ENCODE measurements around the gene CSNK1G2.

CSNK1G2 gene

DNA sequence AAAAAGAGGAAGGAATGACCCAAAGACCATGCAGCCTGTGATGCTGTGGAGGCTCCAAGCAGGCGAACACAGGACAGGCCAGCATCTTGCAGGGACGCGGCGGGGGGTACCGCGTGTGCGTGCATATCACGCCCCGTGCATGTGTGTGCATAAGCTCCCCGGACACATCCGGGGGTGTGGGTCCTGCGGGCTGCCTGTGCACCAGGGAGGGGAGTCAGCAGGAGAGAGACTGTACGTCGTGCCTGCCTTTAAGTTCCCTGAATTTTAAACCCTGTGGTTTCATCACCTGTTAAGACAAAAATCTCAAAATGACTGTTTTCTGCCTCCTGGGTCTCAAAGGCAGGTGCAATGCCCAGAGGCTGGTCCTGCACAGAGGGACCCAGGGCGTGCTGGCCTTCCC is 19.1 kb upstream of the CSNK1G2 start (continued):
- TF ChIP-seq, protein P1, sequence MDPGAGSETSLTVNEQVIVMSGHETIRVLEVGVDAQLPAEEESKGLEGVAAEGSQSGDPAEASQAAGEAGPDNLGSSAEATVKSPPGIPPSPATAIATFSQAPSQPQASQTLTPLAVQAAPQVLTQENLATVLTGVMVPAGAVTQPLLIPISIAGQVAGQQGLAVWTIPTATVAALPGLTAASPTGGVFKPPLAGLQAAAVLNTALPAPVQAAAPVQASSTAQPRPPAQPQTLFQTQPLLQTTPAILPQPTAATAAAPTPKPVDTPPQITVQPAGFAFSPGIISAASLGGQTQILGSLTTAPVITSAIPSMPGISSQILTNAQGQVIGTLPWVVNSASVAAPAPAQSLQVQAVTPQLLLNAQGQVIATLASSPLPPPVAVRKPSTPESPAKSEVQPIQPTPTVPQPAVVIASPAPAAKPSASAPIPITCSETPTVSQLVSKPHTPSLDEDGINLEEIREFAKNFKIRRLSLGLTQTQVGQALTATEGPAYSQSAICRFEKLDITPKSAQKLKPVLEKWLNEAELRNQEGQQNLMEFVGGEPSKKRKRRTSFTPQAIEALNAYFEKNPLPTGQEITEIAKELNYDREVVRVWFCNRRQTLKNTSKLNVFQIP (CRISPR knock-in tag; IDR thresholded peaks at IDR 0.05; ENCODE audit: borderline replicate concordance, low read depth) = no peak
- TF ChIP-seq SNAI2 (CRISPR knock-in tag; IDR thresholded peaks at IDR 0.05) (no peak), GLIS3 (CRISPR knock-in tag; IDR thresholded peaks at IDR 0.05) (no peak), ZC3H10 (CRISPR knock-in tag; IDR thresholded peaks at IDR 0.05) (no peak), BACH2 (CRISPR knock-in tag; IDR thresholded peaks at IDR 0.05; ENCODE audit: borderline replicate concordance) (no peak)

DNA sequence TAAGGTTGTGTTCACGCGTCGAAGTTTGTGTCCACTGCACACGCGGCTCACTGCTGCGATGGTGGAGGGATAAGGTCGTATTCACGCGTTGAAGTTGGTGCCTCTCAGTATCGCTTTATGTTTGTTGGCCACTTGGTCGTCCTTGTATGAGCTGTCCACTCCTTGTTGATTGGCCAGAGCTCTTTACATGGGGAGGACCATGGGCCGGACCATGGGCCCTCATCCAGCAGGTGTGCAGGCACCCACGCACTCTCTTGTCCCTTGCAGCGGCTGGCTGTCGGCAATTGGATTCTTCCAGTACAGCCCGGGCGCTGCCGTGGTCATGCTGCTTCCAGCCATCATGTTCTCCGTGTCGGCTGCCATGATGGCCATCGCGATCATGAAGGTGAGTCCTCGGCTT is 18.2 kb upstream of the CSNK1G2 start:
- no peak for ATAC-seq
- no peak for TF ChIP-seq PATZ1 (CRISPR knock-in tag; IDR thresholded peaks at IDR 0.05; ENCODE audit: borderline replicate concordance)
- TF ChIP-seq, protein P2, sequence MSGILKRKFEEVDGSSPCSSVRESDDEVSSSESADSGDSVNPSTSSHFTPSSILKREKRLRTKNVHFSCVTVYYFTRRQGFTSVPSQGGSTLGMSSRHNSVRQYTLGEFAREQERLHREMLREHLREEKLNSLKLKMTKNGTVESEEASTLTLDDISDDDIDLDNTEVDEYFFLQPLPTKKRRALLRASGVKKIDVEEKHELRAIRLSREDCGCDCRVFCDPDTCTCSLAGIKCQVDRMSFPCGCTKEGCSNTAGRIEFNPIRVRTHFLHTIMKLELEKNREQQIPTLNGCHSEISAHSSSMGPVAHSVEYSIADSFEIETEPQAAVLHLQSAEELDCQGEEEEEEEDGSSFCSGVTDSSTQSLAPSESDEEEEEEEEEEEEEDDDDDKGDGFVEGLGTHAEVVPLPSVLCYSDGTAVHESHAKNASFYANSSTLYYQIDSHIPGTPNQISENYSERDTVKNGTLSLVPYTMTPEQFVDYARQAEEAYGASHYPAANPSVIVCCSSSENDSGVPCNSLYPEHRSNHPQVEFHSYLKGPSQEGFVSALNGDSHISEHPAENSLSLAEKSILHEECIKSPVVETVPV (CRISPR knock-in tag; IDR thresholded peaks at IDR 0.05) = no peak
- no peak for TF ChIP-seq ZNF565 (CRISPR knock-in tag; conservative IDR thresholded peaks at IDR 0.05; ENCODE audit: low read depth)
- TF ChIP-seq GLIS3 (CRISPR knock-in tag; IDR thresholded peaks at IDR 0.05) = no peak
- no peak for TF ChIP-seq OSR1 (CRISPR knock-in tag; IDR thresholded peaks at IDR 0.05)
- TF ChIP-seq ISL1 (CRISPR knock-in tag; IDR thresholded peaks at IDR 0.05) = no peak
- no peak for TF ChIP-seq RARB (CRISPR knock-in tag; IDR thresholded peaks at IDR 0.05)
- TF ChIP-seq ZC3H10 (CRISPR knock-in tag; IDR thresholded peaks at IDR 0.05) = no peak
- TF ChIP-seq ESRRG (CRISPR knock-in tag; IDR thresholded peaks at IDR 0.05) = no peak
- no peak for TF ChIP-seq CSDC2 (CRISPR knock-in tag; IDR thresholded peaks at IDR 0.05)

DNA sequence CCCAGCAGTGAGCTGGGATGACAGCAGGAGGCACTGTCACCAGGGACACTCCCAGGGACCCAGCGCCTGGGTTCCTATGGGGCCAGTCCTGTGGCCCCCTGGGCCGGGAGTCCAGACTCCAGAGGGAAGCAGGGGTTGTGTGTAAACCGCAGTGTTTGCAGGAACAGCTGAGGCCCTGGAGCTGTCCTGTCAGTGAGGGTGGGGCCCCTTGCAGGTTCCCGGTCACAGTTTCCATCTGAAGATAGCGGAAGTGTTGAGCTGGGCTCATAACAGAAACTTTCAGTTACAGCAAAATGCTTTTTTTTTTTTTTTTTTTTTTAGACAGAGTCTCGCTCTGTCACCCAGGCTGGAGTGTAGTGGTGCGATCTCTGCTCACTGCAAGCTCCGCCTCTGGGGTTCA is 17.7 kb upstream of the CSNK1G2 start:
- ATAC-seq = no peak
- TF ChIP-seq ZFP30 (CRISPR knock-in tag; IDR thresholded peaks at IDR 0.05) (no peak), ZNF565 (CRISPR knock-in tag; conservative IDR thresholded peaks at IDR 0.05; ENCODE audit: low read depth) (no peak), CSDC2 (CRISPR knock-in tag; IDR thresholded peaks at IDR 0.05) (no peak), OSR1 (CRISPR knock-in tag; IDR thresholded peaks at IDR 0.05) (no peak), TCF4 (CRISPR knock-in tag; IDR thresholded peaks at IDR 0.05; ENCODE audit: borderline replicate concordance) (no peak), RARB (CRISPR knock-in tag; IDR thresholded peaks at IDR 0.05) (no peak), GLIS3 (CRISPR knock-in tag; IDR thresholded peaks at IDR 0.05) (no peak), ZFP3 (CRISPR knock-in tag; IDR thresholded peaks at IDR 0.05) (no peak)
- TF ChIP-seq, protein P1 (CRISPR knock-in tag; IDR thresholded peaks at IDR 0.05; ENCODE audit: borderline replicate concordance, low read depth) = no peak

GRCh38 chr19:1924320-1924961 is 16.5 kb upstream of the CSNK1G2 start:
- no peak for ATAC-seq

GRCh38 chr19:1925544-1925943 is 15.4 kb upstream of the CSNK1G2 start:
- no peak for ATAC-seq
- TF ChIP-seq GLIS3 (CRISPR knock-in tag; IDR thresholded peaks at IDR 0.05) (no peak), ZC3H10 (CRISPR knock-in tag; IDR thresholded peaks at IDR 0.05) (no peak), ZNF70 (CRISPR knock-in tag; IDR thresholded peaks at IDR 0.05) (no peak), RARB (CRISPR knock-in tag; IDR thresholded peaks at IDR 0.05) (no peak), PPARA (CRISPR knock-in tag; IDR thresholded peaks at IDR 0.05; ENCODE audit: borderline replicate concordance) (no peak), TCF4 (CRISPR knock-in tag; IDR thresholded peaks at IDR 0.05; ENCODE audit: borderline replicate concordance) (no peak), ESRRG (CRISPR knock-in tag; IDR thresholded peaks at IDR 0.05) (no peak), ARNTL (CRISPR knock-in tag; IDR thresholded peaks at IDR 0.05; ENCODE audit: borderline replicate concordance, low read depth) (no peak), OSR1 (CRISPR knock-in tag; IDR thresholded peaks at IDR 0.05) (no peak)
- TF ChIP-seq, protein P3, sequence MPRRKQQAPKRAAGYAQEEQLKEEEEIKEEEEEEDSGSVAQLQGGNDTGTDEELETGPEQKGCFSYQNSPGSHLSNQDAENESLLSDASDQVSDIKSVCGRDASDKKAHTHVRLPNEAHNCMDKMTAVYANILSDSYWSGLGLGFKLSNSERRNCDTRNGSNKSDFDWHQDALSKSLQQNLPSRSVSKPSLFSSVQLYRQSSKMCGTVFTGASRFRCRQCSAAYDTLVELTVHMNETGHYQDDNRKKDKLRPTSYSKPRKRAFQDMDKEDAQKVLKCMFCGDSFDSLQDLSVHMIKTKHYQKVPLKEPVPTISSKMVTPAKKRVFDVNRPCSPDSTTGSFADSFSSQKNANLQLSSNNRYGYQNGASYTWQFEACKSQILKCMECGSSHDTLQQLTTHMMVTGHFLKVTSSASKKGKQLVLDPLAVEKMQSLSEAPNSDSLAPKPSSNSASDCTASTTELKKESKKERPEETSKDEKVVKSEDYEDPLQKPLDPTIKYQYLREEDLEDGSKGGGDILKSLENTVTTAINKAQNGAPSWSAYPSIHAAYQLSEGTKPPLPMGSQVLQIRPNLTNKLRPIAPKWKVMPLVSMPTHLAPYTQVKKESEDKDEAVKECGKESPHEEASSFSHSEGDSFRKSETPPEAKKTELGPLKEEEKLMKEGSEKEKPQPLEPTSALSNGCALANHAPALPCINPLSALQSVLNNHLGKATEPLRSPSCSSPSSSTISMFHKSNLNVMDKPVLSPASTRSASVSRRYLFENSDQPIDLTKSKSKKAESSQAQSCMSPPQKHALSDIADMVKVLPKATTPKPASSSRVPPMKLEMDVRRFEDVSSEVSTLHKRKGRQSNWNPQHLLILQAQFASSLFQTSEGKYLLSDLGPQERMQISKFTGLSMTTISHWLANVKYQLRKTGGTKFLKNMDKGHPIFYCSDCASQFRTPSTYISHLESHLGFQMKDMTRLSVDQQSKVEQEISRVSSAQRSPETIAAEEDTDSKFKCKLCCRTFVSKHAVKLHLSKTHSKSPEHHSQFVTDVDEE (CRISPR knock-in tag; IDR thresholded peaks at IDR 0.05) = no peak
- TF ChIP-seq, protein P2 (CRISPR knock-in tag; IDR thresholded peaks at IDR 0.05) = no peak
- TF ChIP-seq, protein P4, sequence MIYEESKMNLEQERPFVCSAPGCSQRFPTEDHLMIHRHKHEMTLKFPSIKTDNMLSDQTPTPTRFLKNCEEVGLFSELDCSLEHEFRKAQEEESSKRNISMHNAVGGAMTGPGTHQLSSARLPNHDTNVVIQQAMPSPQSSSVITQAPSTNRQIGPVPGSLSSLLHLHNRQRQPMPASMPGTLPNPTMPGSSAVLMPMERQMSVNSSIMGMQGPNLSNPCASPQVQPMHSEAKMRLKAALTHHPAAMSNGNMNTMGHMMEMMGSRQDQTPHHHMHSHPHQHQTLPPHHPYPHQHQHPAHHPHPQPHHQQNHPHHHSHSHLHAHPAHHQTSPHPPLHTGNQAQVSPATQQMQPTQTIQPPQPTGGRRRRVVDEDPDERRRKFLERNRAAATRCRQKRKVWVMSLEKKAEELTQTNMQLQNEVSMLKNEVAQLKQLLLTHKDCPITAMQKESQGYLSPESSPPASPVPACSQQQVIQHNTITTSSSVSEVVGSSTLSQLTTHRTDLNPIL (CRISPR knock-in tag; IDR thresholded peaks at IDR 0.05; ENCODE audit: low read depth) = no peak

More at GRCh38 chr19:1924320-1924961, 16.5 kb upstream of the CSNK1G2 start:
- no peak for TF ChIP-seq ARNTL (CRISPR knock-in tag; IDR thresholded peaks at IDR 0.05; ENCODE audit: borderline replicate concordance, low read depth)
- TF ChIP-seq SNAI2 (CRISPR knock-in tag; IDR thresholded peaks at IDR 0.05) = no peak

Measured in SK-N-SH treated with all-trans-retinoic acid at 6 μM for 48 hours (cell line).